Smooth muscle cell (in vitro differentiated cells): ENCODE results near the gene ADAMTSL1. TPM values are rescaled to one million over a fixed set of nuclear protein-coding genes. Genes with fewer than 3 reads are reported as not detected.

Experiments
- DNase-seq: peaks from one replicate; lab custom pipeline; 2025; ENCODE audit not compliant: unreplicated experiment; lab: John Stamatoyannopoulos, UW
- H2AFZ ChIP-seq: fragments of 200-600 bp; sonication (generic); 2 replicates; pipeline ENCODE4 v1.6.0; 2016; ENCODE audit warnings: antibody characterized with exemption, low read depth, mild to moderate bottlenecking
- H3F3A ChIP-seq: fragments of 200-600 bp; sonication (generic); 2 replicates; pipeline ENCODE4 v1.6.0; 2017; ENCODE audit warnings: antibody characterized with exemption, low read depth
- H3K27ac ChIP-seq: fragments of 200-600 bp; sonication (generic); 2 replicates; pipeline ENCODE4 v1.5.1; 2016; ENCODE audit warnings: low read depth, mild to moderate bottlenecking
- H3K27me3 ChIP-seq: fragments of 200-600 bp; sonication (generic); 2 replicates; pipeline ENCODE4 v1.6.1; 2016; ENCODE audit warnings: low read depth, mild to moderate bottlenecking
- H3K36me3 ChIP-seq: fragments of 200-600 bp; sonication (generic); 2 replicates; pipeline ENCODE4 v1.5.1; 2016; ENCODE audit warnings: low read depth
- H3K4me1 ChIP-seq: fragments of 200-600 bp; sonication (generic); 2 replicates; pipeline ENCODE4 v1.5.1; 2016; ENCODE audit warnings: low read depth
- H3K4me2 ChIP-seq: fragments of 200-600 bp; sonication (generic); 2 replicates; pipeline ENCODE4 v1.6.0; 2016; ENCODE audit warnings: mild to moderate bottlenecking
- H3K4me3 ChIP-seq: fragments of 200-600 bp; sonication (generic); 2 replicates; pipeline ENCODE4 v1.5.1; 2016; ENCODE audit warnings: mild to moderate bottlenecking
- H3K79me2 ChIP-seq: fragments of 200-600 bp; sonication (generic); 2 replicates; pipeline ENCODE4 v1.6.0; 2016; ENCODE audit warnings: low read depth, mild to moderate bottlenecking
- H3K9ac ChIP-seq: fragments of 200-600 bp; sonication (generic); 2 replicates; pipeline ENCODE4 v1.6.0; 2016; ENCODE audit warnings: low read depth
- H3K9me3 ChIP-seq: fragments of 200-600 bp; sonication (generic); replicated peaks from 2 replicates; pipeline ENCODE4 v1.5.1; 2016; ENCODE audit warnings: low read depth
- H4K20me1 ChIP-seq: fragments of 200-600 bp; sonication (generic); 2 replicates; pipeline ENCODE4 v1.6.0; 2016; ENCODE audit warnings: low read depth
- WGBS: methylation state at CpG from one replicate; pipeline ENCODE4 v1.1.7; 2016; ENCODE audit warnings: low lambda C conversion rate; 5-methylcytosine and 5-hydroxymethylcytosine counted together
- polyA plus RNA-seq: library from polyadenylated mRNA; unstranded; fragments of >200 nt; fragmentation: Nextera tagmentation; extraction: Ambion mirVana; gene quantifications from 2 replicates; pipeline ENCODE4 v1.2.1, GENCODE V29; 2016
- total RNA-seq: library from RNA; depleted of rRNA; stranded (reverse); fragments of >200 nt; gene quantifications from 2 replicates; pipeline ENCODE4 v1.2.3, GENCODE V29; 2014
- TF ChIP-seq, protein P1 (sequence below): fragments of 200-600 bp; sonication (generic); IDR thresholded peaks from 2 replicates; pipeline ENCODE4 v1.5.1; 2017; ENCODE audit warnings: borderline replicate concordance, mild to moderate bottlenecking, antibody characterized with exemption; ENCODE audit not compliant: insufficient read depth, poor library complexity, severe bottlenecking

Gene ADAMTSL1
- total and polyA plus RNA-seq, 2 experiments from 2014 or later = 4.3 to 4.4 TPM

- no peaks in the 10 kb centered on the region for H3K36me3 ChIP-seq
- no peaks in the 10 kb centered on the region for H3K27me3 ChIP-seq
- WGBS = 95% methylated on average over 3 of the region's 3 CpGs
- H3K9ac ChIP-seq = no peak overlapping the region
- no peaks in the 10 kb centered on the region for H3K79me2 ChIP-seq
- no peak overlapping the region for H3K27ac ChIP-seq
- H3K4me2 ChIP-seq = no peak overlapping the region
- H4K20me1 ChIP-seq = no peaks in the 10 kb centered on the region
- H3K4me1 ChIP-seq = no peaks in the 10 kb centered on the region
- H2AFZ ChIP-seq = no peak overlapping the region
- H3K4me3 ChIP-seq = no peak overlapping the region
- no peaks in the 10 kb centered on the region for H3F3A ChIP-seq
- no peak for DNase-seq
- TF ChIP-seq, protein P1, sequence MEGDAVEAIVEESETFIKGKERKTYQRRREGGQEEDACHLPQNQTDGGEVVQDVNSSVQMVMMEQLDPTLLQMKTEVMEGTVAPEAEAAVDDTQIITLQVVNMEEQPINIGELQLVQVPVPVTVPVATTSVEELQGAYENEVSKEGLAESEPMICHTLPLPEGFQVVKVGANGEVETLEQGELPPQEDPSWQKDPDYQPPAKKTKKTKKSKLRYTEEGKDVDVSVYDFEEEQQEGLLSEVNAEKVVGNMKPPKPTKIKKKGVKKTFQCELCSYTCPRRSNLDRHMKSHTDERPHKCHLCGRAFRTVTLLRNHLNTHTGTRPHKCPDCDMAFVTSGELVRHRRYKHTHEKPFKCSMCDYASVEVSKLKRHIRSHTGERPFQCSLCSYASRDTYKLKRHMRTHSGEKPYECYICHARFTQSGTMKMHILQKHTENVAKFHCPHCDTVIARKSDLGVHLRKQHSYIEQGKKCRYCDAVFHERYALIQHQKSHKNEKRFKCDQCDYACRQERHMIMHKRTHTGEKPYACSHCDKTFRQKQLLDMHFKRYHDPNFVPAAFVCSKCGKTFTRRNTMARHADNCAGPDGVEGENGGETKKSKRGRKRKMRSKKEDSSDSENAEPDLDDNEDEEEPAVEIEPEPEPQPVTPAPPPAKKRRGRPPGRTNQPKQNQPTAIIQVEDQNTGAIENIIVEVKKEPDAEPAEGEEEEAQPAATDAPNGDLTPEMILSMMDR = no peak
- no peaks in the 10 kb centered on the region for H3K9me3 ChIP-seq
These were observed 254.7 kb downstream of the ADAMTSL1 start for GRCh38 chr9:18728642-18729041.

DNA sequence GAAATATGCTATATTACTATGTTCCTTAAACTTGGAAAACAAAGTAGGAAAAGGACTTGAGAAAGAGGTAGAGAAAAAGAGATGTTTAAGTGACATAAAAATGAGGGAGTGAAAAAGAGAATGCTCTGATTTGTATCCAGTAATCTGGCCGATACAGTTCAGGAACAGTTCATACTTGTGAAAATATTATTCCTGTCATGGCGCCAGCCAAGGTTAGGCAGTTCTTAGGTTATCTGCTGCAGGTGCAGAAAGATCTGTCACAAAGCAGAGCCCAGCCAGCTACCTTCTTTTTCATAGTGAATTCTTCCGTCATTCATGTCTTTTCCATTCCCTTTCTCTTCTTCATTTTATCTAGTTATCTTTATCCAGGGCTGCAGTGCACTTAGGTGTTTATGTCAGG lies 256.3 kb downstream of the ADAMTSL1 start:
- no peaks in the 10 kb centered on the region for H3F3A ChIP-seq
- no peaks in the 10 kb centered on the region for H3K27me3 ChIP-seq
- H3K9ac ChIP-seq = no peak overlapping the region
- no peak overlapping the region for H2AFZ ChIP-seq
- no peak overlapping the region for H3K4me3 ChIP-seq
- H4K20me1 ChIP-seq = no peaks in the 10 kb centered on the region
- no peaks in the 10 kb centered on the region for H3K9me3 ChIP-seq
- TF ChIP-seq, protein P1 = no peak
- no peaks in the 10 kb centered on the region for H3K36me3 ChIP-seq
- H3K4me2 ChIP-seq = no peak overlapping the region
- H3K79me2 ChIP-seq = no peaks in the 10 kb centered on the region
- no peak for DNase-seq
- no peaks in the 10 kb centered on the region for H3K4me1 ChIP-seq
- no peak overlapping the region for H3K27ac ChIP-seq
- 99% methylated on average over 3 of the region's 3 CpGs for WGBS

- no peaks in the 10 kb centered on the region for H3K9me3 ChIP-seq
- no peak overlapping the region for H3K9ac ChIP-seq
- TF ChIP-seq, protein P1 = no peak
- no peaks in the 10 kb centered on the region for H4K20me1 ChIP-seq
- H3K4me3 ChIP-seq = no peak overlapping the region
- H3K79me2 ChIP-seq = no peaks in the 10 kb centered on the region
- no peaks in the 10 kb centered on the region for H3K4me1 ChIP-seq
- no peak overlapping the region for H2AFZ ChIP-seq
- no peak overlapping the region for H3K27ac ChIP-seq
- H3K27me3 ChIP-seq = no peaks in the 10 kb centered on the region
- DNase-seq = no peak
- no peaks in the 10 kb centered on the region for H3K36me3 ChIP-seq
- no peak overlapping the region for H3K4me2 ChIP-seq
- no peaks in the 10 kb centered on the region for H3F3A ChIP-seq
These were observed 265.2 kb downstream of the ADAMTSL1 start for GRCh38 chr9:18739127-18739526.

DNA sequence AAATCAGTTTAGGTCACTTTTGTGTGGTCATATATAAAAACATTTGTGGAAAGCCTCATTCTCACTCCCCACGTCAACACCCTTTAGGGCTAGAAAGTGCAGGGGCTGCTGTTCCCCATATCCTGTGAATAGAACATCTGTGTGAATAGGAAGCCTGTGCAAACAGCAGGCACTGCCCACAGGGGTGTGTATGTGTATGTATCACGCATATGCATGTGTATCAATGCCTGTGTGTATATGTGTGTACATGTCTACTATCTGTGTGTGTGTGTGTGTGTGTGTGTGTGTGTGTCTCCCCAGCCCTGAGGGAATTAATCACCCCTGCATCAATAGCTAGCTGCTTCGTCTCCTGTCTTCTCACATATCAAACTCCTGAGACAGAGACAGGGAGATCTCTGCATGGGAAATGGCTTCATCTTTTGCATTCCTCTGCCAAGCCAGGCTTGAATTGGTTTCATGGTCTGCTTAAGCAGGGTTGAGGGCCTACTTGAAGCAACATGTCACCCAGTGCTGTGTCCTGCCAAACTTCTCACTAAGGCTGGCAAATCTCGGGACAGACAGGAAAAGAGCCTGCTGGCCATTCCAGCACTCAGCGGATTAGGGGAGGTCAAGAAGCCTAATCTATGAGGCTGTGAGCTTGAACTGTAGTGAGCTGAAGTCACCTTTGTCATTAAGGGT lies 265.8 kb downstream of the ADAMTSL1 start:
- H3K9me3 ChIP-seq = no peaks in the 10 kb centered on the region
- WGBS = 55% methylated on average over 5 of the region's 5 CpGs

More for the DNA sequence above, 265.8 kb downstream of the ADAMTSL1 start:
- TF ChIP-seq, protein P1 = no peak
- Histone ChIP-seq H3K9ac (no peak overlapping the region), H3K36me3 (no peaks in the 10 kb centered on the region), H3K27me3 (no peaks in the 10 kb centered on the region), H3K27ac (no peak overlapping the region), H3F3A (no peaks in the 10 kb centered on the region), H3K4me1 (no peaks in the 10 kb centered on the region), H4K20me1 (no peaks in the 10 kb centered on the region), H3K79me2 (no peaks in the 10 kb centered on the region), H2AFZ (no peak overlapping the region), H3K4me3 (no peak overlapping the region), H3K4me2 (no peak overlapping the region)
- DNase-seq = no peak
